Common myeloid progenitor, CD34-positive (primary cell): ENCODE results near the gene MSMB.
"Not testable (repeated sequence)": the region's sequence is repeated elsewhere in the genome, so short reads cannot be mapped to it uniquely, and the experiment has no call there.

Source experiments
- CTCF ChIA-PET: fragments of 350-600 bp; sonication (Branson Sonifier 250); formaldehyde crosslinking; loops from one replicate; lab custom pipeline; 2021; ENCODE audit warnings: antibody characterized with exemption; lab: Charles Lee
- POLR2A ChIA-PET: fragments of 350-600 bp; sonication (Branson Sonifier 250); formaldehyde crosslinking; loops from one replicate; lab custom pipeline; 2021; ENCODE audit warnings: antibody characterized with exemption; lab: Charles Lee
- DNase-seq, 3 donors: peaks; one replicate each; pipeline versions ENCODE4 v3.0.0 to v3.0.0-alpha.2; 2013
- H3K27ac ChIP-seq, 2 experiments: 1 replicate in 1 of 2; 2 replicates in 1 of 2; pipeline ENCODE4 v1.7.0; 2013; ENCODE audit warnings: inconsistent platforms in 2 of 2, low read length in 2 of 2, mild to moderate bottlenecking in 2 of 2, low read depth in 1 of 2, moderate library complexity in 1 of 2; ENCODE audit not compliant: severe bottlenecking in 2 of 2, insufficient read depth in 1 of 2, poor library complexity in 1 of 2
- H3K27me3 ChIP-seq, 5 experiments: replicated peaks in 2 of 5; 1 replicate in 3 of 5; 2 replicates in 2 of 5; pipeline versions ENCODE4 v1.6.1 to v1.7.0; 2013; ENCODE audit warnings: low read length in 4 of 5, mild to moderate bottlenecking in 2 of 5, moderate library complexity in 2 of 5, inconsistent platforms in 1 of 5; ENCODE audit not compliant: insufficient read depth in 5 of 5, control insufficient read depth in 4 of 5
- H3K36me3 ChIP-seq, 4 experiments: 1 replicate in 2 of 4; 2 replicates in 2 of 4; pipeline versions ENCODE4 v1.6.1 to v1.7.0; 2013; ENCODE audit warnings: low read length in 3 of 4, control low read depth in 1 of 4, mild to moderate bottlenecking in 1 of 4; ENCODE audit not compliant: control insufficient read depth in 4 of 4, insufficient read depth in 4 of 4
- H3K4me1 ChIP-seq, 4 experiments: 1 replicate in 3 of 4; 2 replicates in 1 of 4; pipeline versions ENCODE4 v1.6.1 to v1.7.1; 2013; ENCODE audit warnings: low read length in 3 of 4, mild to moderate bottlenecking in 3 of 4, control low read depth in 1 of 4, inconsistent platforms in 1 of 4, moderate library complexity in 1 of 4; ENCODE audit not compliant: control insufficient read depth in 4 of 4, insufficient read depth in 4 of 4; ENCODE audit errors: control extremely low read depth in 1 of 4
- H3K4me3 ChIP-seq, 7 experiments: 1 replicate in 4 of 7; 2 replicates in 3 of 7; pipeline versions ENCODE4 v1.5.1 to v1.7.0; 2013; ENCODE audit warnings: mild to moderate bottlenecking in 7 of 7, low read length in 6 of 7, moderate library complexity in 6 of 7, inconsistent platforms in 2 of 7, low read depth in 2 of 7, control low read depth in 1 of 7; ENCODE audit not compliant: insufficient read depth in 4 of 7, control insufficient read depth in 1 of 7; ENCODE audit errors: extremely low read depth in 1 of 7
- H3K9me3 ChIP-seq, 5 experiments: 1 replicate in 4 of 5; 2 replicates in 1 of 5; pipeline versions ENCODE4 v1.6.1 to v1.7.1; 2013; ENCODE audit warnings: low read length in 4 of 5, mild to moderate bottlenecking in 2 of 5, inconsistent platforms in 1 of 5, low read depth in 1 of 5, moderate library complexity in 1 of 5; ENCODE audit not compliant: control insufficient read depth in 4 of 5, insufficient read depth in 2 of 5; ENCODE audit errors: control extremely low read depth in 1 of 5
- WGBS: methylation state at CpG from one replicate; pipeline ENCODE4 v1.1.5; 2013; ENCODE audit not compliant: insufficient coverage; 5-methylcytosine and 5-hydroxymethylcytosine counted together

MSMB gene

GRCh38 chr10:46091080-46091827 is 45.2 kb upstream of the MSMB start:
- Histone ChIP-seq H3K27ac (peak overlapping the region; percentile 57 to 84), H3K27me3 (no peaks in the 10 kb centered on the region), H3K4me1 (peaks cover 0 to 68% (median 53%) of the 10 kb centered on the region in 4 experiments), H3K36me3 (no peaks in the 10 kb centered on the region), H3K9me3 (no peaks in the 10 kb centered on the region), H3K4me3 (no peak overlapping the region)
- 62% methylated on average over 7 of the region's 9 CpGs for WGBS
- ChIA-PET CTCF (interaction anchor here (0.7 to 2.0 kb wide), 6 partner anchors 10 to 63 kb away, joined by 3 to 10 read pairs (median 3); no protein-coding TSS in a partner anchor), POLR2A (interaction anchor here (0.9 kb wide), 1 partner anchor 14 kb away, joined by 4 read pairs; no protein-coding TSS in a partner anchor)
- DNase-seq, result peak in 1 of 3 donors; percentile 26

DNA sequence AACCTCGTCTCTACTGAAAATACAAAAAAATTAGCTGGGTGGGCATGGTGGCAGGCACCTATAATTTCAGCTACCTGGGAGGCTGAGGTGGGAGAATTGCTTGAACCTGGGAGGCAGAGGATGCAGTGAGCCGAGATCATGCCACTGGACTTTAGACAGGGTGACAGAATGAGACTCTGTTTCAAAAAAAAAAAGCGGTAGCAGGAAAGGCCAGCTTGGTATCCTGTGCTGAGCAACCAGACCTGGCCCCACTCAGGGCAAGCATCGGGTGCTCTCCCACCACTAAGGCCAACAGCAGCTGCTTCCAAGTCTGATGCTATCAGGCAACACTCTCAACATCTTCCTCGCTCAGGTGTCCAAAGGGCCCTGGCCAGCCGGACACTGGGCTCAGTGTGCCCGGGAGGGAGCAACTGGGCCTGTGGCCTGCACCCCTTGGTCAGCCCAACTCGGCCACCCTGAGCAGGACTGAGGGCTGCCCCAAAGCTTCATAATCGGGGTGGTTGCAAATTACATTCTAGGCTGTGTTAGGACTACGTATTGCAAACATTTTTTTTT is 44.3 kb upstream of the MSMB start:
- CTCF ChIA-PET, result interaction anchor here (1.1 kb wide), 1 partner anchor 9 kb away, joined by 7 read pairs; no protein-coding TSS in a partner anchor

GRCh38 chr10:46087381-46087780 is 41.3 kb upstream of the MSMB start:
- POLR2A ChIA-PET, CTCF ChIA-PET: not testable (repeated sequence)

More for the DNA sequence above, 44.3 kb upstream of the MSMB start:
- Histone ChIP-seq H3K36me3 (no peaks in the 10 kb centered on the region), H3K27me3 (no peaks in the 10 kb centered on the region), H3K4me1 (peaks cover 0 to 59% (median 46%) of the 10 kb centered on the region in 4 experiments), H3K4me3 (no peak overlapping the region), H3K9me3 (no peaks in the 10 kb centered on the region), H3K27ac (no peak overlapping the region)
- WGBS, result over 99% methylated on average over 9 of the region's 10 CpGs
- POLR2A ChIA-PET, result interaction anchor here (1.1 kb wide), 1 partner anchor 10 kb away, joined by 3 read pairs; no protein-coding TSS in a partner anchor
- no peak for DNase-seq

GRCh38 chr10:46084321-46085165 is 38.5 kb upstream of the MSMB start:
- POLR2A ChIA-PET, result no interaction called here
- WGBS, result 98% methylated on average over 7 of the region's 12 CpGs

More at GRCh38 chr10:46087381-46087780, 41.3 kb upstream of the MSMB start:
- H3K4me1 ChIP-seq, result peaks cover 0 to 29% (median 17%) of the 10 kb centered on the region in 4 experiments
- not testable (repeated sequence) for H3K9me3 ChIP-seq, H3K27me3 ChIP-seq, H3K27ac ChIP-seq, DNase-seq, H3K36me3 ChIP-seq, H3K4me3 ChIP-seq
- 84% methylated on average over 7 of the region's 11 CpGs for WGBS

DNA sequence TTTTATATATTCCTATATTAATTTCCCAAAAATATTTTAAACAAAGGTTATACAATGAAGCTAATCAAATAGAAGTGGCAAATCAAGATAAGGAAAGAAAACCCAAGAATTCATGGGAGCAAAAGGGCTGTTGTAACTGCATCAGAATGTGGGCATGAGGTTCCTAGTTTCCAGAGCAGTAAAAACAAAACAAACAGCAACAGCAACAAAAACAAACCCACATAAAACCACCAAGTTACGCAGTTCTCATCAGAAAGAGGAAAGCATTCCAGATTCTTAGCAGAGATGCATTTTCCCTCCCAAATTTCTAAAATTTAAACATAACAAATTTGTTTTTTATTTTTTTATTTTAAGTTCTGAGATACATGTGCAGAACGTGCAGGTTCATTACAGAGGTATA is 34.8 kb upstream of the MSMB start:
- POLR2A ChIA-PET, result interaction anchor here (0.9 kb wide), 1 partner anchor 12 kb away, joined by 3 read pairs; no protein-coding TSS in a partner anchor
- Histone ChIP-seq H3K27ac (peak overlapping the region; percentile 97 to 98), H3K36me3 (no peaks in the 10 kb centered on the region), H3K4me1 (peaks cover 30 to 42% (median 40%) of the 10 kb centered on the region in 4 experiments), H3K4me3 (no peak overlapping the region), H3K9me3 (no peaks in the 10 kb centered on the region), H3K27me3 (no peaks in the 10 kb centered on the region)
- DNase-seq, result peak; percentile 51 to 68 (median 57)
- 88% methylated on average over 1 of the region's 2 CpGs for WGBS
- CTCF ChIA-PET, result interaction anchor here (1.0 to 2.6 kb wide), 7 partner anchors 9 to 51 kb away, joined by 3 to 8 read pairs (median 5); no protein-coding TSS in a partner anchor

More at GRCh38 chr10:46084321-46085165, 38.5 kb upstream of the MSMB start:
- DNase-seq, result no peak
- no peaks in the 10 kb centered on the region for H3K9me3 ChIP-seq
- H3K27ac ChIP-seq, result no peak overlapping the region
- CTCF ChIA-PET, result interaction anchor here (1.0 to 1.3 kb wide), 2 partner anchors 12 to 22 kb away, joined by 3 to 5 read pairs; no protein-coding TSS in a partner anchor
- H3K4me3 ChIP-seq, result no peak overlapping the region
- H3K36me3 ChIP-seq, result no peaks in the 10 kb centered on the region
- H3K27me3 ChIP-seq, result no peaks in the 10 kb centered on the region
- H3K4me1 ChIP-seq, result peaks cover 16 to 24% (median 18%) of the 10 kb centered on the region in 4 experiments

DNA sequence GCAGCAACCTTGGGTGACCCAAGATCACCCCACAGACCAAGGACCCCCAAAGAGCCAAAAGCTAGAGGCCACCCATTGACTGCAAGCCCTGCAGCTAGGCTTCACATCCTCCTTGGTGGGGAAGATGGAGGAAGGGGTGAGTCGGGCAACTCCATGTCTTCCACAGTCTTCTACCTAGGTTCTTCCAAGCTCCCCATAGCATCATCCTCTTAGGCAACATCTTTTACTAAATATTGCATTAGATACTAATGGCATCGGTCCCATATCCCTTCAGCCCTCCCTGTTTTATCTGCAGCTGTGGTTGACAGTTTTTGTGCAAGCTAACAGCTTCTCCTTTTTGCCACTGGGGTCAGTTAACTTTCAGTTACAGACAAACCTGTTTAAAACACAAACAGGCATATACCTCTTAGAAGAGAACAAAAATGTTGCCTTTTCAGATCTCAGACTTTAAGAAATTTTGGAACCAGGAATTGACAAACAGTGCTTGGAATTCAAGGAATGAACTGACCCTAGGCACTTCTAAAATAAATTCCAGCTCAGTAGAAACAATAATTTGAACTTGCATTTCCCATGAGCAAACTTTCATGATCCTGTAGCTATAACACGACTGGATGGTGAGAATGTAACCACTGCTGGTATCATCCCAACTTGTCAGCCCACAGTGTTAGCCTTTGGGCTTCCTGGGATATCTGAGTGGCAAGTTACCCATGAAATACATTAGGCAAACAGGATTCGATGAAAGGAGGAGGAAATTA is 33.9 kb upstream of the MSMB start:
- Histone ChIP-seq H3K4me1 (peaks cover 30 to 42% (median 40%) of the 10 kb centered on the region in 4 experiments), H3K9me3 (no peaks in the 10 kb centered on the region), H3K36me3 (no peaks in the 10 kb centered on the region), H3K27ac (peak overlapping the region; percentile 97 to 98), H3K4me3 (peak overlapping the region in 1 of 7 experiments; percentile 1), H3K27me3 (no peaks in the 10 kb centered on the region)
- CTCF ChIA-PET, result interaction anchor here (1.0 to 2.6 kb wide), 7 partner anchors 12 to 51 kb away, joined by 3 to 8 read pairs (median 4); no protein-coding TSS in a partner anchor
- WGBS, result 19% methylated on average over 3 of the region's 4 CpGs
- POLR2A ChIA-PET, result interaction anchor here (0.6 kb wide), 1 partner anchor 10 kb away, joined by 3 read pairs; no protein-coding TSS in a partner anchor
- DNase-seq, result peak; percentile 64 to 91 (median 85)
